KMS-11 (cell line): ENCODE measurements around the gene HS6ST3.

Source experiments
- H2AFZ ChIP-seq: fragments of 200-600 bp; sonication (generic); 2 replicates; pipeline ENCODE4 v1.6.1; 2016; ENCODE audit warnings: antibody characterized with exemption, mixed run types, low read depth
- H3K27ac ChIP-seq: fragments of 200-600 bp; sonication (generic); 2 replicates; pipeline ENCODE4 v1.6.1; 2016; ENCODE audit warnings: mild to moderate bottlenecking, mixed run types
- H3K27me3 ChIP-seq: fragments of 200-600 bp; sonication (generic); 2 replicates; pipeline ENCODE4 v1.6.1; 2017; ENCODE audit warnings: mild to moderate bottlenecking, low read depth, mixed run types, moderate library complexity; ENCODE audit not compliant: insufficient read depth
- H3K36me3 ChIP-seq: fragments of 200-600 bp; sonication (generic); 2 replicates; pipeline ENCODE4 v1.6.1; 2017; ENCODE audit warnings: mild to moderate bottlenecking, mixed run types; ENCODE audit not compliant: insufficient read depth
- H3K4me1 ChIP-seq: fragments of 200-600 bp; sonication (generic); 2 replicates; pipeline ENCODE4 v1.6.1; 2016; ENCODE audit warnings: mild to moderate bottlenecking, low read depth, mixed run types; ENCODE audit not compliant: poor library complexity, severe bottlenecking
- H3K4me2 ChIP-seq: fragments of 200-600 bp; sonication (generic); 2 replicates; pipeline ENCODE4 v1.7.0; 2016; ENCODE audit warnings: mild to moderate bottlenecking, mixed run types
- H3K4me3 ChIP-seq: fragments of 200-600 bp; sonication (generic); IDR thresholded peaks from 2 replicates; pipeline ENCODE4 v1.6.1; 2017; ENCODE audit warnings: low read depth, low read length, mixed read lengths; ENCODE audit not compliant: insufficient read depth
- H3K79me2 ChIP-seq: fragments of 200-600 bp; sonication (generic); 2 replicates; pipeline ENCODE4 v1.6.1; 2016; ENCODE audit warnings: low read depth, mixed run types; ENCODE audit not compliant: insufficient read depth
- H3K9ac ChIP-seq: fragments of 200-600 bp; sonication (generic); 2 replicates; pipeline ENCODE4 v1.6.1; 2016; ENCODE audit warnings: mild to moderate bottlenecking, mixed run types
- H4K20me1 ChIP-seq: fragments of 200-600 bp; sonication (generic); 2 replicates; pipeline ENCODE4 v1.6.1; 2016; ENCODE audit warnings: mild to moderate bottlenecking, mixed run types; ENCODE audit not compliant: insufficient read depth
- TF ChIP-seq, protein P1 (sequence below): fragments of 200-600 bp; sonication (generic); conservative IDR thresholded peaks from 2 replicates; pipeline ENCODE4 v1.6.1; 2017; ENCODE audit warnings: low read depth, mild to moderate bottlenecking, antibody characterized with exemption, low read length, moderate library complexity, mixed read lengths

HS6ST3 gene

DNA sequence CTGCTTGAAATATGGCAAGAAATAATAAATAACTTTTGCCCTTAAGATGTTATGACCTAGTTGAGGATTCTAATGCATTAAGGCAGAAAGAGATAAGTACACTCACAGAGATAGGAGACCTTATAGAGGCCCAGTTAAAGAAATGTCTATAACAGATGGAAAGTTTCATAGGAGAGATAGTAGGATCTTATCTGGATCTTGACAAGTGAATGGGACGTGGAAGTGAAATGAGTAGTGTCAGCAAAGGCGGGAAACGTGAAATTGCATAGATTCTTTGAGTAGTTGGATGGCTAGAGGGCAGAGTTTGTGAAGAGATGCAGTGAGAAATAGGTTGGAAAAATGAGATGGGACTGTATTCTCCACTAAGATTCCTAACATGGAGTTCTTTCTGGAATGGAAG is 71.2 kb downstream of the HS6ST3 start:
- TF ChIP-seq, protein P1, sequence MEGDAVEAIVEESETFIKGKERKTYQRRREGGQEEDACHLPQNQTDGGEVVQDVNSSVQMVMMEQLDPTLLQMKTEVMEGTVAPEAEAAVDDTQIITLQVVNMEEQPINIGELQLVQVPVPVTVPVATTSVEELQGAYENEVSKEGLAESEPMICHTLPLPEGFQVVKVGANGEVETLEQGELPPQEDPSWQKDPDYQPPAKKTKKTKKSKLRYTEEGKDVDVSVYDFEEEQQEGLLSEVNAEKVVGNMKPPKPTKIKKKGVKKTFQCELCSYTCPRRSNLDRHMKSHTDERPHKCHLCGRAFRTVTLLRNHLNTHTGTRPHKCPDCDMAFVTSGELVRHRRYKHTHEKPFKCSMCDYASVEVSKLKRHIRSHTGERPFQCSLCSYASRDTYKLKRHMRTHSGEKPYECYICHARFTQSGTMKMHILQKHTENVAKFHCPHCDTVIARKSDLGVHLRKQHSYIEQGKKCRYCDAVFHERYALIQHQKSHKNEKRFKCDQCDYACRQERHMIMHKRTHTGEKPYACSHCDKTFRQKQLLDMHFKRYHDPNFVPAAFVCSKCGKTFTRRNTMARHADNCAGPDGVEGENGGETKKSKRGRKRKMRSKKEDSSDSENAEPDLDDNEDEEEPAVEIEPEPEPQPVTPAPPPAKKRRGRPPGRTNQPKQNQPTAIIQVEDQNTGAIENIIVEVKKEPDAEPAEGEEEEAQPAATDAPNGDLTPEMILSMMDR, result no peak
- no peak overlapping the region for H2AFZ ChIP-seq
- H3K79me2 ChIP-seq, result no peaks in the 10 kb centered on the region
- no peaks in the 10 kb centered on the region for H3K27me3 ChIP-seq
- no peaks in the 10 kb centered on the region for H3K36me3 ChIP-seq
- H3K4me2 ChIP-seq, result no peak overlapping the region
- H3K27ac ChIP-seq, result no peak overlapping the region
- H3K4me3 ChIP-seq, result no peak overlapping the region
- no peak overlapping the region for H3K9ac ChIP-seq
- no peaks in the 10 kb centered on the region for H3K4me1 ChIP-seq
- H4K20me1 ChIP-seq, result no peaks in the 10 kb centered on the region

DNA sequence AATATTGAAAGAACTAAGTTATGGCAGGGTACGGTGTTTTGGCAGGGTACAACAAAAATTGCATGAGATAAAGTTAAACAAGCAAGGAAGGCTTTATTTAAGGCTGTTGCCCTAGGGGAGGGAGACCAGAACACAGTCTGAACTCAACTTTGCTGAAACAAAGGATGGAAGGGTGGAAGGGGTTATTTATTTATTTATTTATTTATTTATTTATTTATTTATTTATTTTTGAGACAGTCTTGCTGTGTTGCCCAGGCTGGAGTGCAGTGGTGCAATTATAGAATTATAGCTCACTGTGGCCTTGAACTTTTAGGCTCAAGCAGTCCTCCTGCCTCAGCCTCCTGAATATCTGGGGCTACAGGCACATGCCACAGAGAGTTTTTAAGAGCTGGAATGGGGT is 75.9 kb downstream of the HS6ST3 start:
- Histone ChIP-seq H3K4me2 (no peak overlapping the region), H4K20me1 (no peaks in the 10 kb centered on the region), H3K4me3 (no peak overlapping the region), H3K36me3 (no peaks in the 10 kb centered on the region), H3K27ac (no peak overlapping the region), H3K9ac (no peak overlapping the region), H3K4me1 (no peaks in the 10 kb centered on the region), H3K27me3 (no peaks in the 10 kb centered on the region), H3K79me2 (no peaks in the 10 kb centered on the region), H2AFZ (no peak overlapping the region)
- TF ChIP-seq, protein P1, result no peak

DNA sequence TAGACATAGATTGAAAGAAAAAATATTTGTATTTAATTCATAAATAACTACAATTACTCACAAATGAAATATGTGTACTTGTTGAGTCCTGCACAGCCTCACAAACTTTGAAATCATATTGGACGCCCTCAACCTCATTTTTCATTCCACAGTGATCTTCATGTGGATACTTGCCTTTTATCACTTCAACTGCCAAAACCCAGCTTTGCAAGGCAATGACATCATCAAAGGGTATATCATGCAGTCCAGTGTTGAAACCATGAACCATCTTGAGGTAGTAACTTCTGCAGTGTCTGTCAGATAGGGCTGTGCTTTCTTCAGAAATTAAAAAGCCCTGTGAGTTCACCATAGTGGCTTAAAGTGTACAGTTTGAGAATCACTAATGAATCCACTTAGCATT is 82.2 kb downstream of the HS6ST3 start:
- Histone ChIP-seq H3K79me2 (no peaks in the 10 kb centered on the region), H3K9ac (no peak overlapping the region), H2AFZ (no peak overlapping the region), H3K4me3 (no peak overlapping the region), H3K27ac (no peak overlapping the region), H3K4me2 (no peak overlapping the region), H3K27me3 (no peaks in the 10 kb centered on the region), H3K36me3 (no peaks in the 10 kb centered on the region), H3K4me1 (no peaks in the 10 kb centered on the region), H4K20me1 (no peaks in the 10 kb centered on the region)
- TF ChIP-seq, protein P1, result no peak

DNA sequence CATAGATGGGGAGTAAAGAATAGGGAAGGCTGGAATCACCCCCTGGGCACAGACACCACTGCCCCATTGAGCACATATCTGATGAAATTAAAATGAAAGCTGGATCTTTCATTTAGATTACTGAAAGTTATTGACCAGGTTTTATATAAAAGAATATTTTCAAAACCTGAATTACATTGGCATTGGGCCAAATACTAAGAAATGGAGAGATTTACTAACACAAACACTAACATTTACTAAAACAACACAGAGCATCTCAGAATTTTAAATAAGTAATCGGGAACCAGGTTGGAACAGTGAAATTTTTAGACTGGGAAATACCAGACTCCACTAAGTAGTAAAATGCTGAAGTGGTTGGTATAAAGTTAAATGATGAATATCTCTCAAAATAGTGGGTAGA is 88.9 kb downstream of the HS6ST3 start:
- H3K4me1 ChIP-seq, result no peaks in the 10 kb centered on the region
- no peak overlapping the region for H3K4me3 ChIP-seq
- H2AFZ ChIP-seq, result no peak overlapping the region
- H3K4me2 ChIP-seq, result no peak overlapping the region
- TF ChIP-seq, protein P1, result no peak
- no peaks in the 10 kb centered on the region for H3K27me3 ChIP-seq
- H3K27ac ChIP-seq, result no peak overlapping the region
- H4K20me1 ChIP-seq, result no peaks in the 10 kb centered on the region
- H3K79me2 ChIP-seq, result no peaks in the 10 kb centered on the region
- no peaks in the 10 kb centered on the region for H3K36me3 ChIP-seq
- no peak overlapping the region for H3K9ac ChIP-seq

DNA sequence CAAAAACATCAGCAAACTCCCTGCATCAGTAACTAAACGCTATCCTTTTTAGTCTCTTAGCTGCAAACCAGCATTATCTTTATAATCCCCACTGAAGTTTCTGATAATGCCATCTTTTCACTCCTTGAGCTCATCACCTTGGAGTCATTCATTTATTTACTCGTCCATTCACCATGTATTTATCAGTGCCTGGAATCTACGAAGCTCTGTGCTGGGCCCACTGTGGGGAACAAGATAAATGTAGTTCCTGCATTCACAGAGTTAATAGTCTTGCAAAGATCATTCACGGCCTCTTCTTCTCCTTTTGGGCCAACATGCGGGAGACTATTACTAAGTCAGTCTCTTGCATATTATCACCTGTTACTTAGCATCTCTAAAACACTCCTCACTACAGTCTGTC is 89.4 kb downstream of the HS6ST3 start:
- H3K4me1 ChIP-seq, result no peaks in the 10 kb centered on the region
- TF ChIP-seq, protein P1, result no peak
- H3K9ac ChIP-seq, result no peak overlapping the region
- no peak overlapping the region for H3K4me2 ChIP-seq
- H3K27ac ChIP-seq, result no peak overlapping the region
- no peaks in the 10 kb centered on the region for H4K20me1 ChIP-seq
- no peaks in the 10 kb centered on the region for H3K79me2 ChIP-seq
- H3K27me3 ChIP-seq, result no peaks in the 10 kb centered on the region
- no peaks in the 10 kb centered on the region for H3K36me3 ChIP-seq
- no peak overlapping the region for H2AFZ ChIP-seq
- H3K4me3 ChIP-seq, result no peak overlapping the region
